HepG2 (cell line): ENCODE data around the gene SEC16A. TPM values are rescaled to one million over a fixed set of nuclear protein-coding genes. Genes with fewer than 3 reads are reported as not detected.

Experiments
- AGO1 ChIP-seq: fragments of 200-400 bp; formaldehyde crosslinking; IDR thresholded peaks from 2 replicates; pipeline ENCODE4 v1.6.1; 2017; ENCODE audit warnings: mild to moderate bottlenecking, low read depth, low read length, moderate library complexity; ENCODE audit not compliant: poor library complexity, severe bottlenecking
- ARNT2 ChIP-seq: sonication (generic); formaldehyde crosslinking; IDR thresholded peaks from 2 replicates; pipeline ENCODE4 v1.8.0; 2022; ENCODE audit warnings: mild to moderate bottlenecking, low read depth, missing genetic modification reagents, moderate library complexity
- LCORL ChIP-seq, 2 experiments: fragments of 450-650 bp in 1 of 2; sonication (generic) in 1 of 2; formaldehyde crosslinking in 1 of 2; IDR thresholded peaks; 2 replicates each; pipeline versions ENCODE4 v1.5.0 to v1.6.1; 2017 to 2020; ENCODE audit warnings: antibody characterized with exemption in 1 of 2, missing genetic modification reagents in 1 of 2
- RARA ChIP-seq: IDR thresholded peaks from 2 replicates; pipeline ENCODE4 v1.6.1; 2016; ENCODE audit warnings: missing genetic modification reagents, missing compliant biosample characterization
- RFX5 ChIP-seq: IDR thresholded peaks from 2 replicates; pipeline ENCODE4 v1.6.1; 2011; ENCODE audit warnings: low read depth, low read length, improper control_type of control experiment
- SMAD9 ChIP-seq: sonication (generic); formaldehyde crosslinking; IDR thresholded peaks from 2 replicates; pipeline ENCODE4 v1.5.1; 2020; ENCODE audit warnings: mild to moderate bottlenecking, missing genetic modification reagents
- SRSF1 ChIP-seq: fragments of 200-400 bp; formaldehyde crosslinking; optimal IDR thresholded peaks from 2 replicates; pipeline ENCODE3; 2017; ENCODE audit warnings: mild to moderate bottlenecking, low read depth, low read length, moderate library complexity
- SUZ12 ChIP-seq: fragments of 150-350 bp; IDR thresholded peaks from 2 replicates; pipeline ENCODE4 v1.6.1; 2014; ENCODE audit warnings: low read depth, low read length
- XBP1 ChIP-seq: sonication (generic); formaldehyde crosslinking; IDR thresholded peaks from 2 replicates; pipeline ENCODE4 v1.5.0; 2020; ENCODE audit warnings: missing genetic modification reagents
- ZBTB39 ChIP-seq: sonication (generic); formaldehyde crosslinking; IDR thresholded peaks from 2 replicates; pipeline ENCODE4 v1.5.0; 2020; ENCODE audit warnings: missing genetic modification reagents
- ZBTB40 ChIP-seq, 2 experiments: fragments of 450-650 bp in 1 of 2; sonication (generic) in 1 of 2; formaldehyde crosslinking in 1 of 2; IDR thresholded peaks; 2 replicates each; pipeline versions ENCODE4 v1.6.1 to v1.8.0; 2016 to 2022; ENCODE audit warnings: antibody characterized with exemption in 1 of 2, mild to moderate bottlenecking in 1 of 2, missing genetic modification reagents in 1 of 2
- ZFP82 ChIP-seq: sonication (generic); formaldehyde crosslinking; IDR thresholded peaks from 2 replicates; pipeline ENCODE4 v1.5.1; 2020; ENCODE audit warnings: mild to moderate bottlenecking, missing genetic modification reagents, borderline replicate concordance
- ZNF512 ChIP-seq: sonication (generic); formaldehyde crosslinking; IDR thresholded peaks from 2 replicates; pipeline ENCODE4 v1.4.0; 2020; ENCODE audit warnings: mild to moderate bottlenecking, missing genetic modification reagents
- ZSCAN12 ChIP-seq: sonication (generic); formaldehyde crosslinking; IDR thresholded peaks from 2 replicates; pipeline ENCODE4 v1.9.0; 2021; ENCODE audit warnings: mild to moderate bottlenecking, missing genetic modification reagents
- ZSCAN25 ChIP-seq: sonication (generic); formaldehyde crosslinking; IDR thresholded peaks from 2 replicates; pipeline ENCODE4 v1.8.0; 2022; ENCODE audit warnings: mild to moderate bottlenecking, missing genetic modification reagents
- polyA plus RNA-seq, 8 experiments: library from polyadenylated mRNA; depleted of rRNA in 3 of 8; stranded (reverse) in 7 of 8; unstranded in 1 of 8; fragments of >200 nt; fragmentation: Illumina TruSeq in 4 of 8; extraction: Trizol in 4 of 8; gene quantifications; 2 replicates each; pipeline versions ENCODE4 v1.2.1 to v1.2.3, GENCODE V29; 2011 to 2016; ENCODE audit warnings: low read depth in 4 of 8, missing spikeins in 1 of 8, mixed read lengths in 1 of 8; ENCODE audit not compliant: insufficient read depth in 1 of 8
- total RNA-seq, 5 experiments: library from RNA; depleted of rRNA; stranded (reverse); fragments of >200 nt; fragmentation: Illumina TruSeq; extraction: Trizol; gene quantifications; 2 replicates each; pipeline ENCODE4 v1.2.3, GENCODE V29; 2016; ENCODE audit warnings: low read depth in 1 of 5

The SEC16A gene
- total and polyA plus RNA-seq, 2 of the 13 experiments (the other 11 are each of a cell fraction or from before 2014, with no cell fraction given): 15.9 to 18.9 TPM

DNA sequence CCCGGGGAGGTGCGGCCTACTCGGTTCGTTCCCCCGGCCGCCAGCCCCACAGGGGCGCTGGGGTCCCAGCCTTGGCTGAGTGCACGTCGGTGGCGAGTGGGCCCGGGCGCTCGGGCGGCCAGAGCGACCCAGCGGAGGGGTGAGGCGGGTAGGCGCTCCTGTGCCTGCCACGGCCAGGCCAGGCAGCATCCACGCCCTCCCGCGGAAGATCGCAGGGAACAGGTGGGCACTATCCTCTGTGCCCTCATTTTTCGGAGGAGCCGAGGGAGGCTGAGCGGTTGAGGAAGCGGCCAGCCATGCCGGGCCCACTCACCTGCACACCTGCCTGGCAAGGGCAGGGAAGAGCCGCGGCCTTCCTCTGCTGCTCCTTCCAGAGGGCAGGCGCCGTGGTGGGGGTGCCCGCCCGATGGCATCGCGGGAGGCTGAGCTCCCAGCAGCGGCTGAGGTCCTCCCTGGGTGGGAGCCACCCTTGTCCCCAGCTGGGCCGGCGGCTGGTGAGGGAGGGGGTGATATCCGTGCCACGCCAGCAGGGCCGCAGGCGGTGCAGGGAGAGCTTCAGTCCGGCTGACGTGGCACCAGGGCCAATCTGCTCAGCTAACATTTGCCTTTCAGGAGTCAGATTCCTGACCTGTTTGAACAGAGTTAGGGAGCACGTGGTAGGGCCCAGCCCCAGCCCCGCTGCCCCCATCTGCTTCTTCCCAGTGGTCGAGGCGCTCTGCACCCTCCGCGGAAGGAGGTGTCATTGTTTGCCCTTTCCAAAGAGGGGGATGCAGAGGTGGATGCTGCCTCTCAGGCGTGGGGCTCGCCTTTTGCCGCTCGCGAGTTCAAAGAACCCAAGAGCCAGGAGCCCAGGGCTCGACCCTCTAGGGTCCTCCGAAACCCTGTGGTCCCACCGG, 1.6 kb upstream of the SEC16A start (continued):
- TF ChIP-seq ZBTB40 (IDR thresholded peaks at IDR 0.05): no peak
- no peak for TF ChIP-seq ZBTB40 (CRISPR knock-in tag; IDR thresholded peaks at IDR 0.05)
- 0 out of 2 replicates have a peak, but pooled peaks have one; percentile 6 for TF ChIP-seq ZSCAN25 (CRISPR knock-in tag)
- TF ChIP-seq SRSF1: no peak
- no peak for TF ChIP-seq ZFP82 (CRISPR knock-in tag)
- TF ChIP-seq RFX5: no peak
- no peak for TF ChIP-seq SMAD9
- peak; percentile 57; the same call in 1 of the 2 replicates for TF ChIP-seq ARNT2 (CRISPR knock-in tag)
- TF ChIP-seq LCORL (IDR thresholded peaks at IDR 0.05): no peak
- 0 out of 2 replicates have a peak, but pooled peaks have one; percentile 36 for TF ChIP-seq LCORL (CRISPR knock-in tag; IDR thresholded peaks at IDR 0.05)
- no peak for TF ChIP-seq ZSCAN12 (CRISPR knock-in tag)
- TF ChIP-seq RARA: no peak
- TF ChIP-seq ZNF512 (CRISPR knock-in tag): no peak
- peak; percentile 92 for TF ChIP-seq XBP1
- TF ChIP-seq ZBTB39 (CRISPR knock-in tag): no peak
- TF ChIP-seq AGO1: peak; percentile 40
- TF ChIP-seq SUZ12: no peak
